GM21576 (cell line): Measurements from ENCODE around the gene FOXP1.

Experiments used
- ATAC-seq: cut with Tn5 transposase; IDR thresholded peaks from one replicate; pipeline ENCODE4 v1.9.1; 2021; ENCODE audit warnings: mild to moderate bottlenecking, moderate library complexity; ENCODE audit not compliant: unreplicated experiment

The FOXP1 gene

GRCh38 chr3:71288269-71288930, 295.1 kb downstream of the FOXP1 start:
- no peak for ATAC-seq

DNA sequence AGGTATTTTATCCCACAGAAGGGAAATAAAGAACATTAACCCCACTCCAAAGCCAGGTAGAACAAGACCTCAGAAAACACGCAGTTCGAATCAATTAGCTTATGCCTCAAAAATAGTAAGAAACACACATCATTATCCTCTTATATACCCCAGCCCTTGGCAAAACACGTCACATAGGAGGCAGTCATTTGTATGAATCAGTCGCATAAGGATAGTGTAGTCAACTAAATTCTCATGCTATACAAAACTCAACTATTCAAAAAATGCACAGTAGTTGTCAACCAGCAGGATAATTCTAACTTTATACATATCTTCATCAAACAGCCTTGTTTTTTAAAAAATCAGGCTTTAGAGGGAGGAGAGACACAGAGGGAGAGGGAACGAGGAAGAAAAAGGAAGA, 298.4 kb downstream of the FOXP1 start:
- no peak for ATAC-seq

DNA sequence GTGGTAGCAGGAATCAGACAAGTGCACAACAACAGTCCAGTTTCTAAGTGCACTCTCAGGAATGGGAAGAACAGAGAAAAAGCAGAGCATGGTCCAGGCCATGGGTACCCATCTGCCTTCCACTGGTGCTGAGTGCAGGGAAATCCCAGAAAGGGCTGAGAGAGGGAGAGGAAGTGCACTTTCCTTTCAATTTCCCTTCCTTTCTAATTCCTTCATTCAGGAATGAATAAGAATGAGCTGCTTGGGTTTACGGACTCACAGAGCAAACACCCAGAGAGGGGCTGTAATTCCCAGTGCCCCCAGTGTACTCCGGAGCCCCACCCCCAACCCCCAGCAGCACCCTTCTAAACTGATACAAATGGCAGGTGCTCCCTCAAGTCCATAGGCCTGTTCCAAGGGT, 300.6 kb downstream of the FOXP1 start:
- ATAC-seq = no peak

GRCh38 chr3:71281280-71281679, 302.2 kb downstream of the FOXP1 start:
- no peak for ATAC-seq

GRCh38 chr3:71277341-71277740, 306.2 kb downstream of the FOXP1 start:
- ATAC-seq = no peak

GRCh38 chr3:71276531-71276930, 307.0 kb downstream of the FOXP1 start:
- ATAC-seq = no peak

- ATAC-seq = no peak
Measured at GRCh38 chr3:71273453-71273852, 310.1 kb downstream of the FOXP1 start.

GRCh38 chr3:71271596-71271995, 311.9 kb downstream of the FOXP1 start:
- ATAC-seq = no peak

GRCh38 chr3:71269906-71270305, 313.6 kb downstream of the FOXP1 start:
- no peak for ATAC-seq

DNA sequence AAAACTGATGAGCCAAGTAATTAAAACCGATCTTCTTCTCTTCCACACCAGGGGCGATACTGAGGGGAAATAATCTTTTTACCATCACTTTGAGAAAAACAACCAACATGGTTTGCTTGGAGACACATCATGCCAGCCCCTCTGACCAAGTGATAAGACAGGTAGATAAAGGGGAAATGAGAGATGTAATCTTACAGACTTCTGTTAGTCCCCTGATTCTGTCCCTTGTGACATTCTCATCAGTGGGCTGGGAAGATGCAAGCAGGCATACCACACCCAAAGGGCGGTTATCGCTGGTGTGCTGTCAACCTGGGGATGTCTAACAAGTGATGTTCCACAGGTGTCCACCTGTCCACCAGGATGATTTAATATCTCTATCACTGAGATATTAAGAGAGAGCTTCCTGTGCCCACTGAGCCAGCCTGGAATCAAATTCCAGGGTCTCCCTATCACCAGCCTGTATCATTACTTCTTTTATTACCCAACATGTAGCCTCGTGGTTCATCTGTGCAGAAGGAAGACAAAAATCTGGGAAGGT, 315.0 kb downstream of the FOXP1 start:
- ATAC-seq = no peak

- ATAC-seq = no peak
Measured at GRCh38 chr3:71266875-71267274, 316.7 kb downstream of the FOXP1 start.

DNA sequence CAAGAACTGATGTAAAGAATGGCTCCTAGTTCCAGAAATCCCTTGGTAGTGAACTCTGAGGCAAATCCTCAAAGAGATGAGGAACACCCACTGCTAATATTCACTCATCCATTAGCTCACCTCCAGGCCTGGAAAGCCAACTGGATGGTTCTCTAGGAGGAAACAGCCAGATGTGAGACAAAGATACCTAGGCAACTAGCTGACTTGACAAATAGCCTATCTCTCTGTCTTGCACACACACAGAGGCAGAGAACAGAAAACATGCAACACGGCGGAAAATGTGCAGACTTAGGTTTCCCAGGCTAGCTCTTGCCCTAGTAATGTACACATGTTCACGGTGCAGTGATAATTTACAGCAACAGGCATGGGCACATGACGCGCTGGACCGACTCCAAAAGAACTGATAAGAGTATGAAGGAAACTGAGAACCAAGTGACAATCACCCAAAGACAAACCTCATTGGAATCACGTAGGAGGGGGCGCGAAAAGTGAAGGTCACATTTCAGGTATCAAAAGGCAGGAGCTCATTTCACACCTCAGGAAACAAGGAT, 318.1 kb downstream of the FOXP1 start:
- no peak for ATAC-seq

DNA sequence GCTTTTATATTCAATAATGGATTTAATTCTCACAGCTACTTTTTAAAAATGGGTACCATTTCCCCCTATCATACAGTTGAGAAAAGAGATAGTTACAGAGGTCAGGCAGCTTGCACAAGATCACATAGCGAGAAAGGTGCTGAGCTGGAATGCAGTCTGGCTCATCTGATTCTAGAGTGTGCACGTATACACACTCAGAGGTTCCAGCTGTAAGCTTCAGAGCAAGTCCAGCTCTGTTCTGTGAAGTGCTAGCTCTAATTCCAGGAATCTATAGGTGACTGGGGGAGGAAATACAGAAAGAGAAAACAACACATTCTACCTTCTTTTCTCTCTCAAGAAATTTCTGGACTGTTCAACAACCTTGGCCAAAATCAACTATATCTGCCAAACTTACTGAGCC, 318.7 kb downstream of the FOXP1 start:
- no peak for ATAC-seq

- no peak for ATAC-seq
Measured at GRCh38 chr3:71262364-71263265, 320.9 kb downstream of the FOXP1 start.

DNA sequence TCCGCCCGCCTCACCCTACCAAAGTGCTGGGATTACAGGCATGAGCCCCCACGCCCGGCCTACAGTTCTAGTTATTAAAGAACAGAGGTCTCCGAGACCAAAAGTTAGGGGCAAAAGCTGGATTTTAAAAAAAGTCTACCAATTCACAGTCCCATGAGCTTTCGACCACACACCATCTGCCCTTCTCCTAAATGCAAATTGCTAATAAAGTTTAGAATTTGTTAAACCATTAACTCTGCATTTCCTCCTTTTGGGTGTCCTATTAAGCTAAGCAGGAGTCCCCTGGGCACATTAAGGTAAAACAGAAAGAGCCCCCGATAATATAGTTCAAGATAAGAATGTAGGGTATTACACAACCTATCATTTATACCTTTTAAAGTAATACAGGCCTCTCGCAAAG, 322.7 kb downstream of the FOXP1 start:
- no peak for ATAC-seq

- no peak for ATAC-seq
Measured at GRCh38 chr3:71258526-71258925, 325.0 kb downstream of the FOXP1 start.

GRCh38 chr3:71258116-71258515, 325.4 kb downstream of the FOXP1 start:
- ATAC-seq = no peak

GRCh38 chr3:71255498-71255897, 328.0 kb downstream of the FOXP1 start:
- no peak for ATAC-seq

GRCh38 chr3:71254281-71255057, 329.1 kb downstream of the FOXP1 start:
- no peak for ATAC-seq

GRCh38 chr3:71253169-71253568, 330.4 kb downstream of the FOXP1 start:
- ATAC-seq = no peak

DNA sequence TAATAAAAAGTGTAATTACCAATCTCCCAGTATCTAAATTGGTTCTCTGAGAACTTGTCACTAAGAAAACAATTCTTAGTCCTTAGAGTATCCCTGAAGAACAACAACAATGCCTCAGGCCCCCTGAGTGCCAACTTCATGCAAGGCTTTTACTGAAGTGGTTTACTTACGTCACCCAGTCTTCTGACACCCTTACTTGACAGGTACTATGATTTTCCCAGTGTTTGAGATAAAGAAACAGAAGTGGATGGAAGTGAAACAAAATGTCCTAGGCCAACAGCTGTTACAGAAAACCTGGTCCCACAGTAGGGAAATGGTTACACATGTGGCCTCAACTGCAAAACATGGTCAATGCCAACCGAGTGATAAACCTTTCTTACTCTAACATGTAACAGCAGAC, 331.1 kb downstream of the FOXP1 start:
- no peak for ATAC-seq
